Astrocyte of the cerebellum (primary cell): ENCODE data around the gene TMEM176B.

ENCODE experiments used
- DNase-seq: peaks from one replicate; pipeline ENCODE4 v3.0.0-alpha.2; 2011; ENCODE audit warnings: low read depth
- H3K4me3 ChIP-seq: 2 replicates; pipeline ENCODE4 v1.5.1; 2011; ENCODE audit warnings: mild to moderate bottlenecking, low read depth, low read length, moderate library complexity
- CTCF ChIP-seq: IDR thresholded peaks from 2 replicates; pipeline ENCODE4 v1.5.1; 2012; ENCODE audit warnings: low read length, low read depth, moderate library complexity, mild to moderate bottlenecking; ENCODE audit errors: missing control alignments
- in situ Hi-C: cut with HindIII; loops from 2 replicates; pipeline ENCODE4 v1.10.0; 2017; ENCODE audit warnings: low sequenced_read_pairs

Gene TMEM176B

GRCh38 chr7:150745086-150745485 is 55.1 kb downstream of the TMEM176B start:
- no peak for TF ChIP-seq CTCF
- H3K4me3 ChIP-seq = no peak overlapping the region
- no peak for DNase-seq
- in situ Hi-C loops = no loop called here

- no peak for DNase-seq
- no peak for TF ChIP-seq CTCF
- no peak overlapping the region for H3K4me3 ChIP-seq
- in situ Hi-C loops = no loop called here
These were observed 56.0 kb downstream of the TMEM176B start for GRCh38 chr7:150744041-150744656.

GRCh38 chr7:150742286-150742968 is 57.7 kb downstream of the TMEM176B start:
- no peak for TF ChIP-seq CTCF
- in situ Hi-C loops = no loop called here
- H3K4me3 ChIP-seq = no peak overlapping the region
- no peak for DNase-seq
